ENCODE data around the gene C4orf33. TPM values are rescaled to one million over a fixed set of nuclear protein-coding genes. Genes with fewer than 3 reads are reported as not detected.
"Not testable (repeated sequence)": the region's sequence is repeated elsewhere in the genome, so short reads cannot be mapped to it uniquely, and the experiment has no call there.

C4orf33 gene
- total RNA-seq, 1 donor from 2014 or later, result 8.5 TPM

DNA sequence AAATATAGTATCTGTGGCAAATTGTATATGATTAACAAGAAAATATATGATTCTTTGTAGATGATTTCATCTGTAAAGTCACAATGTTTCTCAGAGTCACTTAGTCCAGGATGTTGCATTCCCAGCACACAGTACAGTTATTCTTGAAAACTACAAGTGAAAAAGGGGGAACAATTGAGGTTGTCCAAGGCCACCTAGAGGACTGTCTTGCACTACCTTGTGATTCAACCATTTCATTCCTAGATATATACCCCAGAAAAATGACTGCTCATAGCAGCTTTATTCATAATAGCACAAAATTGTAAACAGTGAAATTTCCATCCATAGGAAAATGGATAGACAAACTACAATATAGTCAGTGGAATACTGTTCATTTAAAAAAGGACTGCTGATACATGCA is 16.0 kb downstream of the C4orf33 start:
- Histone ChIP-seq H3K4me3 (ENCODE audit: low read depth, low read length) (no peak overlapping the region), H3K27me3 (ENCODE audit: control insufficient read depth, insufficient read depth, low read length) (no peaks in the 10 kb centered on the region), H3K36me3 (ENCODE audit: control insufficient read depth, insufficient read depth, low read length) (no peaks in the 10 kb centered on the region)
- DNase-seq (ENCODE audit: low read depth), result no peak
- TF ChIP-seq, protein P1, sequence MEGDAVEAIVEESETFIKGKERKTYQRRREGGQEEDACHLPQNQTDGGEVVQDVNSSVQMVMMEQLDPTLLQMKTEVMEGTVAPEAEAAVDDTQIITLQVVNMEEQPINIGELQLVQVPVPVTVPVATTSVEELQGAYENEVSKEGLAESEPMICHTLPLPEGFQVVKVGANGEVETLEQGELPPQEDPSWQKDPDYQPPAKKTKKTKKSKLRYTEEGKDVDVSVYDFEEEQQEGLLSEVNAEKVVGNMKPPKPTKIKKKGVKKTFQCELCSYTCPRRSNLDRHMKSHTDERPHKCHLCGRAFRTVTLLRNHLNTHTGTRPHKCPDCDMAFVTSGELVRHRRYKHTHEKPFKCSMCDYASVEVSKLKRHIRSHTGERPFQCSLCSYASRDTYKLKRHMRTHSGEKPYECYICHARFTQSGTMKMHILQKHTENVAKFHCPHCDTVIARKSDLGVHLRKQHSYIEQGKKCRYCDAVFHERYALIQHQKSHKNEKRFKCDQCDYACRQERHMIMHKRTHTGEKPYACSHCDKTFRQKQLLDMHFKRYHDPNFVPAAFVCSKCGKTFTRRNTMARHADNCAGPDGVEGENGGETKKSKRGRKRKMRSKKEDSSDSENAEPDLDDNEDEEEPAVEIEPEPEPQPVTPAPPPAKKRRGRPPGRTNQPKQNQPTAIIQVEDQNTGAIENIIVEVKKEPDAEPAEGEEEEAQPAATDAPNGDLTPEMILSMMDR (IDR thresholded peaks at IDR 0.05; ENCODE audit: insufficient read depth, low read length, poor library complexity, severe bottlenecking), result no peak

- no peak for DNase-seq (ENCODE audit: low read depth)
- H3K36me3 ChIP-seq (ENCODE audit: control insufficient read depth, insufficient read depth, low read length), result no peaks in the 10 kb centered on the region
- H3K27me3 ChIP-seq (ENCODE audit: control insufficient read depth, insufficient read depth, low read length), result no peaks in the 10 kb centered on the region
- H3K4me3 ChIP-seq (ENCODE audit: low read depth, low read length), result no peak overlapping the region
- TF ChIP-seq, protein P1 (IDR thresholded peaks at IDR 0.05; ENCODE audit: insufficient read depth, low read length, poor library complexity, severe bottlenecking), result no peak
Observed at GRCh38 chr4:129113434-129113833, 17.5 kb downstream of the C4orf33 start.

DNA sequence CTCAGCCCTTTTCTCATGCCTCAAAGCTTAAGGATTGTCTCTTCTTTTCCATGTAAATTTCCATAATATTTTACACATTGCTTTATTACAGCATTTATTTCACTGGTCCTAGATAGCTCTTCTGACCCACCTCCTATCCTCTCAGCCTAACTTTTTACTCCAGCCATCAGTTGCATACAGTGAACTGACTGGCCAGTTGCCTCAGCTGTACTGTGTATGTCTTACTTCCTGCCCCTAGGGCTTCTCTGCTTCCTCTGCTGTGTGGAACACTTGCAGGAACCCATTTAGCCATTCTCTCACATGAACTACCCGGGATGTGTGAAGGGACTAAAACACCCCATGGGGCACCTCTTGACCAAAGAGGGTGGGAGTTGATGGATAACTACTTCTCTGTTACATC is 18.0 kb downstream of the C4orf33 start:
- TF ChIP-seq, protein P1 (IDR thresholded peaks at IDR 0.05; ENCODE audit: insufficient read depth, low read length, poor library complexity, severe bottlenecking), result no peak
- Histone ChIP-seq H3K4me3 (ENCODE audit: low read depth, low read length) (no peak overlapping the region), H3K27me3 (ENCODE audit: control insufficient read depth, insufficient read depth, low read length) (no peaks in the 10 kb centered on the region), H3K36me3 (ENCODE audit: control insufficient read depth, insufficient read depth, low read length) (no peaks in the 10 kb centered on the region)
- DNase-seq (ENCODE audit: low read depth), result no peak

- TF ChIP-seq, protein P1 (IDR thresholded peaks at IDR 0.05; ENCODE audit: insufficient read depth, low read length, poor library complexity, severe bottlenecking), result no peak
- no peaks in the 10 kb centered on the region for H3K36me3 ChIP-seq (ENCODE audit: control insufficient read depth, insufficient read depth, low read length)
- DNase-seq (ENCODE audit: low read depth), result no peak
- no peak overlapping the region for H3K4me3 ChIP-seq (ENCODE audit: low read depth, low read length)
- no peaks in the 10 kb centered on the region for H3K27me3 ChIP-seq (ENCODE audit: control insufficient read depth, insufficient read depth, low read length)
Observed at GRCh38 chr4:129117705-129118104, 21.8 kb downstream of the C4orf33 start.

DNA sequence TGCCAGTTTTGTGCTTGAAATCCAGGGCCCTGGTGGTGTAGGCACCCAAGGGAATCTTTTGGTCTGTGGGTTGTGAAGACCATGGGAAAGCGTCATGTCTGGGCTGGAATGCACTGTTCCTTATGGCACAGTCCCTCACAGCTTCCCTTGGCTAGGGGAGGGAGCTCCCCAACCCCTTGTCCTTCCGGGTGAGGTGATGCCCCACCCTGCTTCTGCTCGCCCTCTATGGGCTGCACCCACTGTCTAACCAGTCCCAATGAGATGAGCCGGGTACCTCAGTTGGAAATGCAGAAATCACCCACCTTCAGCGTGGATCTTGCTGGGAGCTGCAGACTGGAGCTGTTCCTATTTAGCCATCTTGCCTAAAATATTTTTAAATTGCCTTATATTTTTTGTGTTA is 30.7 kb downstream of the C4orf33 start:
- not testable (repeated sequence) for H3K36me3 ChIP-seq (ENCODE audit: control insufficient read depth, insufficient read depth, low read length); H3K27me3 ChIP-seq (ENCODE audit: control insufficient read depth, insufficient read depth, low read length); DNase-seq (ENCODE audit: low read depth); H3K4me3 ChIP-seq (ENCODE audit: low read depth, low read length)

- no peak for DNase-seq (ENCODE audit: low read depth)
- Histone ChIP-seq H3K4me3 (ENCODE audit: low read depth, low read length) (no peak overlapping the region), H3K27me3 (ENCODE audit: control insufficient read depth, insufficient read depth, low read length) (no peaks in the 10 kb centered on the region), H3K36me3 (ENCODE audit: control insufficient read depth, insufficient read depth, low read length) (no peaks in the 10 kb centered on the region)
- TF ChIP-seq, protein P1 (IDR thresholded peaks at IDR 0.05; ENCODE audit: insufficient read depth, low read length, poor library complexity, severe bottlenecking), result no peak
Observed at GRCh38 chr4:129129143-129129542, 33.2 kb downstream of the C4orf33 start.
